OCI-LY1 (cell line): ENCODE data around the gene REC8.

Experiments
- EZH2 ChIP-seq: fragments of 200-600 bp; sonication (generic), shearing (Covaris generic); IDR thresholded peaks from 2 replicates; pipeline ENCODE4 v1.8.0; 2017; ENCODE audit warnings: borderline replicate concordance, mixed run types, mild to moderate bottlenecking, antibody characterized with exemption, low read length, moderate library complexity, mixed read lengths
- TF ChIP-seq, protein P1 (sequence below): fragments of 200-600 bp; sonication (generic), shearing (Covaris generic); IDR thresholded peaks from 2 replicates; pipeline ENCODE4 v1.5.1; 2017; ENCODE audit warnings: mild to moderate bottlenecking, antibody characterized with exemption, low read length, moderate library complexity, mixed read lengths

DNA sequence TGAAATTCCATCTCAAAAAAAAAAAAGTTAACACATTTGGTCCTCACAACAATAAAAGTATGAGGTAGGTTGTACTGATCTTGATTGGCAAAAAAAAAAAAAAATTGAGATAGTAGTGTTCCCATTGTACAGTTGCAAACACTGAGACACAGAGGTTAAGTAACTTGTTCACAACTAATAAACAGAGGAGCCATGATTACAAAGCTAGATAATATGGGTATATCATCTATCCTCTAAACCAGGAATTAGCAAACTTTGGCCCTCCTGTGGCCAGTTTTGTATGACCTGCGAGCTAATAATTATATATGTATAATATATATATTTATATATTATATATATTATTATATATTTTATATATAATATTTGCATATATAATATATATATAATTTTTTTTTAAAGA lies 38.1 kb upstream of the REC8 start:
- TF ChIP-seq, protein P1, sequence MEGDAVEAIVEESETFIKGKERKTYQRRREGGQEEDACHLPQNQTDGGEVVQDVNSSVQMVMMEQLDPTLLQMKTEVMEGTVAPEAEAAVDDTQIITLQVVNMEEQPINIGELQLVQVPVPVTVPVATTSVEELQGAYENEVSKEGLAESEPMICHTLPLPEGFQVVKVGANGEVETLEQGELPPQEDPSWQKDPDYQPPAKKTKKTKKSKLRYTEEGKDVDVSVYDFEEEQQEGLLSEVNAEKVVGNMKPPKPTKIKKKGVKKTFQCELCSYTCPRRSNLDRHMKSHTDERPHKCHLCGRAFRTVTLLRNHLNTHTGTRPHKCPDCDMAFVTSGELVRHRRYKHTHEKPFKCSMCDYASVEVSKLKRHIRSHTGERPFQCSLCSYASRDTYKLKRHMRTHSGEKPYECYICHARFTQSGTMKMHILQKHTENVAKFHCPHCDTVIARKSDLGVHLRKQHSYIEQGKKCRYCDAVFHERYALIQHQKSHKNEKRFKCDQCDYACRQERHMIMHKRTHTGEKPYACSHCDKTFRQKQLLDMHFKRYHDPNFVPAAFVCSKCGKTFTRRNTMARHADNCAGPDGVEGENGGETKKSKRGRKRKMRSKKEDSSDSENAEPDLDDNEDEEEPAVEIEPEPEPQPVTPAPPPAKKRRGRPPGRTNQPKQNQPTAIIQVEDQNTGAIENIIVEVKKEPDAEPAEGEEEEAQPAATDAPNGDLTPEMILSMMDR = no peak
- no peak for TF ChIP-seq EZH2
